Hindlimb muscle (tissue), 1 donor: ENCODE data around the gene UBE2R2. TPM values are rescaled to one million over a fixed set of nuclear protein-coding genes. Genes with fewer than 3 reads are reported as not detected.

Experiments used
- DNase-seq: peaks from one replicate; pipeline ENCODE4 v3.0.0-alpha.2; 2013
- polyA plus RNA-seq: library from polyadenylated mRNA; unstranded; fragments of 120-200 nt; gene quantifications from one replicate; pipeline ENCODE4 v1.2.1, GENCODE V29; 2013; ENCODE audit not compliant: insufficient read length

Gene UBE2R2
- polyA plus RNA-seq, 1 donor = 43.2 TPM

DNA sequence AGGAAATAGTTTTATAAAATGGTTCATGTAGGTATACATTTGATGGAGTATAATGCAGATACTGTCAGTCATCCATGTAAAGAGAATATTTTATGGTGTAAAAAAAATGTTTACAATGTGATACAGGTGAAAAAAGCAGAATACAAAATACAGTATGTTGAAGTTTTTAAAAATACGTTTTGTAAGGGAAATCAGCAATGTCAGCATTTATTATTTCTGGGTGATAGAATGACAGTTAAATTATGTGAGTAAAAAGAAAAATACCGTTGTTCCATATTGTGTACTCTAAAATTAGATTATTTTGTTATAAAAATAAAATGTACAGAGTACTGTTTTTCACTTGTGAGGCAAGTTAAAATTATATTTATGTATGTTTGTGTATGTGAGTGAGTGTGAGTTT lies 69.0 kb downstream of the UBE2R2 start:
- DNase-seq = no peak

DNA sequence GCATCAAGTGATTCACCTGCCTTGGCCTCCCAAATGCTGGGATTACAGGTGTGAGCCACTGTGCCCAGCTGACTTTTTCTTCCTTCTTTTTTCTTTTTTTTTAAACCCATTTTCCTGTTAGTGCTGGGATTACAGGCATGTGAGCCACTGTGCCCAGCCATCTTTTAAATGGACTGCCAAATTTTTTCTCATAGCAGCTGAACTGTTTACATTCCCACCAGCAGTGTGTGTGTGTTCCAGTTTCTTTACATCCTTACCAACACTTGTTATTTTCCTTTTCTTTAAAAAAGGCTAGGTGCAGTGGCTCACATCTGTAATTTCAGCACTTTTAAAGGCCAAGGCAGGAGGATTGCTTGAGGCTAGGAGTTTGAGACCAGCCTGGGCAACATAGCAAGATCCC lies 76.9 kb downstream of the UBE2R2 start:
- no peak for DNase-seq

DNA sequence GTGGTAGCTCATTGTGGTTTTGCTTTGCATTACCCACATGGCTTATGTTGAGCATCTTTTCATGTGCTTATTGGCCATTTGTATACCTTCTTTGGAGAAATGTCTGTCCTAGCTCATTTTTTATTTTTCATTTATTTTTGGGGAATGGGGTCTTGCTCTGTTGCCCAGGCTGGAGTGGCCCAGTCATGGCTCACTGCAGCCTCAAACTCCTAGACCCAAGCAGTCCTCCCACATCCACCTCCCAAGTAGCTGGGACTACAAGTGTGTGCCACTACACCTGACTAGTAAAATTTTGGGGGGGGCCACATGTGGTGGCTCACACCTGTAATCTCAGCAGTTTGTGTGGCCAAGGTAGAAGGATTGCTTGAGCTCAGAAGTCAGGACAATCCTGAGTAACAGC lies 77.4 kb downstream of the UBE2R2 start:
- DNase-seq = no peak

DNA sequence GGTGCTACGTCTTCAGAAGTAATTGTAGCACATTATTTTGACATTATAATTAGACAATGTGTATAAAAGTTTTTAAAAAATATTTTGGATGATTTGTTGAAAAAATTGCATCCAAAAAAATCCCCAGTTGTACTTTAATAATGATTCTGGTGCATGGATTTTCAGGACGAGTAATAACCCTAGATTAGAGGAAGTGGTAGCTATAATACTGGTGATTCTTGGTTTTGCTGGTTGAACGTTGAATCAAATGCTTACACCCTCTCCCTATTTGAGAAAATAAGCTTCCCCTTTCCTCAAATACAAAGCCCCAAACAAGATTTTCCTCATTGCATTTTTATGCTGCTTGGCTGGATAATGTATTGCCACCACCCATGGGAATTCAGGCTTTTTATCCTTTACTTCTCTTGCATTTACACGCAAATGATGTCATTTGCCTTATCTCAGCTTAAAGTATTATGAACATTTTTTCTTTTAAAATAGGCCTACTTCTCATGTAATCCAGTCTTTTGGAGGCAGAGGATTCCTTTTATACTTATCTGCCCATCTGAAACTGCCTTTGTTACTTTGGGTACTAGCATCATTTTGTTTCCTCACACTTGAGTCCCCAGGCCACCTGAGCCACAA lies 86.3 kb downstream of the UBE2R2 start:
- DNase-seq = no peak

DNA sequence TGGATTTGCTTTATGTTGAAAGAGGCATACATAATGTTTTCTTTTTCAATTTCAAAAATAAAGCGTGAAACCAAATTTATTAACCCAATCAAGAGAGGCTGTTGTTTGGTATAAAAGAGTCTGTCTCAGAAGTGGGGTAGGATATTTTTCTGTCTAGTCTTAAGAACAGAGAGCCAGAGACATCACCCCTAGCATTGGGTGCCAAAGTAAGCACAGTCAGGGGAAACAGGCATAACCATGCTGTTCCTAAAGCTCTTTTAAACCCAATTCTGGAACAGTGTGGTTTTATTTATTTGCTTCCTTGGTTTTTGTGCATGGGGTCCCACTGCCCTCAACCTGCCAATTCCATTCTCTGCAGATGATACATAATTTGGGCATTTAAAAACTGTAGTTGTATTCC lies 88.2 kb downstream of the UBE2R2 start:
- DNase-seq = no peak

DNA sequence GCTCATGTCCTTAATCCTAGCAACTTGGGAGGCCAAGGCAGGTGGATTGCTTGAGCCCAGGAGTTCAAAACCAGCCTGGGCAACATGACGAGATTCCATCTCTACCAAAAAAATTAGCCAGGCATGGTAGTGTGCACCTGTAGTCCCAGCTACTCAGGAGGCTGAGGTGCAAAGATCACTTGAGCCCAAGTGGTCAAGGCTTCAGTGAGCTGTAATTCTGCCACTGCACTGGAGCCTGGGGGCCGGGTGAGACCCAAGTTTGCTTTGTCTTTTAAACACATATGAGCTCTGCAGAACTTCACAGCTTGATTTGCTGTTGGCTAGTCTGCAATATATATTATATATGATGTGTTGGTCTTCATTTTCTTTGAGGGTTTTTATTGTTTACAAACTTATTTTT lies 89.8 kb downstream of the UBE2R2 start:
- DNase-seq = no peak

DNA sequence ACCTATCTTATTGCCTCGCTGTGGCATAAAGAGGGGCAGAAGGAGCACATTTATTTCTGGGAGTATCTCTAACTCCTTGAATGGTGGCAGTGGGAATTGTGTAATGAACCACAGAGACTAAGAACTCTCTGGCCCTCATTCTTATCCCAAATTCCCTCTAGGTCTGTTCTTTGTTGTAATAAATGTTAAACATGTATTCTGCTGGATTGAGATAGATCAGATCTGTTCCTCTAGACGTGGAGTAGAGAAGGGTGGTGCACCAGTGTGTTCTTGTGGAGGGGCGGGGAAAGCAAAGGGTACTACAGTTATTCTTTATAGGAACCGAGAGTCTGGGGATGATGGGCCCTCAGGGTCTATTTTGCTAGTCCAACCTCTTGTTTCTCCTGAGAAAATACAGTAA lies 90.4 kb downstream of the UBE2R2 start:
- no peak for DNase-seq

DNA sequence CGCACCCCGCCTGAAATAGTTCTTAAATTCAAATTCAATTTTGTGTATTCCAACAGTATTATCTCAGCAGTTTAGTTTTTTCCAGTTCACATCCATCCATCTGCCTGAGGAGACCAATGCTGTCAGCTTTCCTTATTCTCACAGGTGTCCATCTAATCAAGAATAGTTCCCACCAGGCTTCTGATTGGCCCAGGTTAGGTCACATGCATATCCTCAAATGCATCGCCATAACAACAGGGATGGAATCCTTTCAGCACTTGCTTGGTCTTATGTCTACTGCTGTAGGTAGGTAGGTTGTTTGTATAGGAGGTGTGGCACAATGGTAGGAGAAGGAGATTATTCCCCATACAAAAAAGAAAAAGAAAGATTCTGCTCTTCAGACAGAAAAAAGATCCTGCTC lies 91.2 kb downstream of the UBE2R2 start:
- DNase-seq = no peak

DNA sequence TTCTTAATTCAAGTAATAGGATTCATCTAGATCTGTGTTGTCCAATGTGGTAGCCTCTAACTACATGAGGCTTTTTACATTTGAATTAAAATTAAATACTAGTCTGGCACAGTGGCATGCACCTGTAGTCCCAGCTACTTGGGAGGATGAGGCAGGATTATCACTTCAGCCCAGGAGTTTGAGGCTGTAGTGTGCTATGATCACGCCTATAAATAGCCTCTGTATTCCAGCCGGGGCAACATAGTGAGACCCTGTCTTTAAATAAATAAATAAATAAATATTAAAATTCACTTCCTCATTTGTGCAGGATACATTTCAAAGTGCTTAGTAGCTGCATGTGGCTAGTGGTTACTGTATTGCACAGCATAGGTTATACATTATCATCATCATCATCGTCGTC lies 91.8 kb downstream of the UBE2R2 start:
- no peak for DNase-seq

DNA sequence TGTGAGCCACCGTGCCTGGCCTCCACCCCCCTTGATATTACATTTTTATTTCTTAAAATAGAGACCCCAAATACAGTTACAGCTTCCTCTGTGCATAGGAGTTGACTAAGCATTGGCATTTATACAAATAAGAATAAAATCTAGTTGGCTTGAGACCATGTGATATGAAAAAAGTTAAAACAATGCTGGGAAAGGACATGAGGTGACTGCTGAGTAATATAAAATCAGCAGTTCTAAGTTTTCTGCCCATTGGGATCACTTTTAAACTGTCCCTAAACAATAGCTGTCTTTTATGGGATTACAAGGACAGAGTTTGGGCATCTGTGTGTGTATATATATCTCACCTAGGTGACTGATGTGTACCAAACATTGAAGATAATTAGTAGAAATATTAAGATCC lies 96.6 kb downstream of the UBE2R2 start:
- DNase-seq = no peak

DNA sequence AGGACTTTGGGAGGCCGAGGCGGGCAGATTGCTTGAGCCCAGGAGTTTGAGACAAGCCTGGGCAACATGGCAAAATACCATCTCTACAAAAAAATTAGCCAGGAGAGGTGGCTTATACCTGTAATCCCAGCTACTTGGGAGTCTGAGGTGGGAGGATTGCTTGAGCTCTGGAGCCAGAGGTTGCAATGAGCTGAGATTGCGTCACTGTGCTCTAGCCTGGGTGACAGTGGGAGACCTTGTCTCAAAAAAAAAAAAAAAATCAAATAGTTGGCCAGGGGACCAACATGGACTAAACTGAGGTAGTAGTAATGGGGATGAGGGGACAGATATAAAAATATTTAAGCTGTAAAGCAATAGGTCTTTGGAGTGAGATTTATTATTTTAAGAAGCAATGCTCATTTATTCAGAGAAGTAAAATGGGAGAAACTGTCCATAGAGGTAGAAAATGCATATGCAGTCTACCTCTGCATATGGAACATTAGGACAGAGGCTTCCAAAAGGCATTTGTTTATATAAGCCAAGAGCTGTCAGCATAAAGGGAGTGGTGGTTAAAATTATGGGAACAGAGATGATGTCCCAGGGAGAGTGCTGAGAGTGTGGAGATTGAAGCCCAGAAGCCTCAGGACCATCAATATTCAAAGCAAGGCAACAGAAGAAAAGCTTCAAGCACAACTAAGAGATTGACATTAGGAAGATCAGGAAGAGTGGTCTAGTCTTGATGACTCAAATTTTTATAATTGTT lies 98.1 kb downstream of the UBE2R2 start:
- DNase-seq = no peak

DNA sequence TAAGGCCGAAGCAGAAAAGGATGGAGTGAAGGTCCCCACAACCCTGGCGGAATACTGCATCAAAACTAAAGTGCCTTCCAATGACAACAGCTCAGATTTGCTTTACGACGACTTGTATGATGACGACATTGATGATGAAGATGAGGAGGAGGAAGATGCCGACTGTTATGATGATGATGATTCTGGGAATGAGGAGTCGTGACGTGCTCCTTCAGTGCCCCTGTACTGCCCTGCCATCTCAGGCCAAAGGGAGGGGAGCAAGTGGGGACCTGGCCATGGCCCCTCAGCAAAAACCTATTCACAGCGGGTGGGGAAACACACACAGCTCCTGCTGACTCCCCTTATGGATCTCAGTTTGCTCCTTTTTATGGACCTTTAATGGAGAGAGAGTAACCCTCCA lies 100.1 kb downstream of the UBE2R2 start:
- no peak for DNase-seq

DNA sequence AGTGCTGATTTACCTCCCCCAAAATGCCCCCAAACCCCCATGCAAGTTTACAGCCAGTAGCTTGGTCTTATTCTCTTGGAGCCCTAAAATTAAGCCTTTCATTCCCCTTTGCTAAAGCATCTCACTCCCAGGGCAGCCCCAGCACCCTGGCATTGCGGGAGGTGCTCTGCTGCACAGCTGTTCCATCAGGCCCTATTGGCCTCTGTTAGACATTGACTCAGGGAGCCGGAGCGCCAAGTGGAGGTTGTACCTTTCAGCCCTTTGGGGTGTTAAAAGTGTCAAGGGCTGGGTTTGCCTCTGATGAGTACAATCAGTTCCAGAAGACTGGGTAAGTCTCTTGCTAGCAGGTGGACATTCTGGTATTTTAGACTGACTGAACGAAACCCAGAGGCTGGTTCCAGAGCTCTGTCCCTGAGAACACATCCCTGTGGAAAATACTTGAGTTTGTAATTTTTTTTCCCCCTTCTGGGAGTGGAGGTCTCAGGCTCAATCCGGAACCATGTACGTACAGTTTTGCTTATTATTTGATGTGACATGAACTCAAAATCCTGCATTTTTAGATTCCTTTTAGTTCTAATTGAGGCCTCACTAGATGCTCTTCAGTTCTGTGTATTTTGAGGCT lies 102.4 kb downstream of the UBE2R2 start:
- no peak for DNase-seq

DNA sequence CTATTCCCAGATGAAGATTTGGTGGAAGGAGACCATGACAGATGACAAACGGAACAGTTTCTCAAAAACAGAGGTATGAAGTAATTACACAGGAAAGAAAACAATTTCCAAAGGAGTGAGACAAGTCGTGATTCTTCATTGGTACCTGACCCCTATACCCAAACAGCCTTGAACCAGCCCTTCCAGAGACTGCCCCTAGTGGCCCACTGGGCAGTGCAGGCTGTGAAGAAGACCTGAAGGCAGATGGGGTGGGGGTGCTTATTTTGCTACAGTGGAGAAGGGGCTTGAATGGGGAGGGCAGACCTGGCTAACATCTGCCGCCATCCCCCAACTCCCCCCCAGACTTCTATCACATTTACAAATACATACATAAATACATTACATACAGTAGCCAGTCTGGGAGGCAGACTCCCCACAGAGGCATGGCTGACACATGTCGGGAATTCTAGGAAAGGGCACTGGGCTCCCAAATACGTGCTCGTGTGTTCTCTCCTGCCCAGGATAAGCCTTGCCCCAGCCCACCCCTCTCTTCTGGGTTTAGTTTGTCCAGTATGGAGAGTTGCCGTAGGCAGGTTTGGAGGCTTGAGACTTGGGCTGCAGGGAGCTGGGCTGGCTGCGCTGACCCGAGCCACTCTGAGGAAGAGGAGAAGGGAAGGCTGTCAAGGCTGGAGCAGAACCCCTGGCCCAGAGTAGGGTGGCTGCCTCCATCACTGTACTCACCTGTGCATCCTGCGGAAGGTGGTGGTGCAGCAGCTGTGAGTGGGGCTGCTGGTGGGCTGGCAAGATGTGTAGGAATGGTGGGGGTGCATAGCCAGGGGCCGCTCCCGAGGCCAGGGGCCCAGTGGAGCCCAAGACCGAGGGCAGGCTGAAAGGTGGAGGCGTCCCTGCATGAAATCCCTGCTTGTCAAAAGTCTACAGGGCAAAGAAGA lies 105.3 kb downstream of the UBE2R2 start:
- DNase-seq = no peak

DNA sequence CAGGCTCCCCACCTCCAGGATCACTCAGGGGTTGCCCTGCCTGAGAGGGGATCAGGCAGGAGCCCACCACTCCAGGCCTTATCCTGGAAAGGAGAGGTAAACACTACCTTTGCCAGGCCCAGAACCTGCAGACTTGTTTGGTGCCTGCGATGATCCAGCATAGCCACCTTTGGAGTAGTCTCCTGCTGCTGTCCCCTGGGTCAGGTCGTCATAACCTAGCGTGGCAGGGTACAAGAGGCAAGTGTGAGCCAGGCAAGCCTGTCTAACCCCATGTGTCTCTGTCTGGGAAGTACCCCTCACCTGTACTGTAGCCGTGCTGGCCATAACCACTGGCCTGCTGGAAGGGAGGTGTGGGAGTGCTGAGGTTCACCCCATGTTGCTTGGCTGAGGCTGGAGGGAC lies 106.1 kb downstream of the UBE2R2 start:
- DNase-seq = no peak

DNA sequence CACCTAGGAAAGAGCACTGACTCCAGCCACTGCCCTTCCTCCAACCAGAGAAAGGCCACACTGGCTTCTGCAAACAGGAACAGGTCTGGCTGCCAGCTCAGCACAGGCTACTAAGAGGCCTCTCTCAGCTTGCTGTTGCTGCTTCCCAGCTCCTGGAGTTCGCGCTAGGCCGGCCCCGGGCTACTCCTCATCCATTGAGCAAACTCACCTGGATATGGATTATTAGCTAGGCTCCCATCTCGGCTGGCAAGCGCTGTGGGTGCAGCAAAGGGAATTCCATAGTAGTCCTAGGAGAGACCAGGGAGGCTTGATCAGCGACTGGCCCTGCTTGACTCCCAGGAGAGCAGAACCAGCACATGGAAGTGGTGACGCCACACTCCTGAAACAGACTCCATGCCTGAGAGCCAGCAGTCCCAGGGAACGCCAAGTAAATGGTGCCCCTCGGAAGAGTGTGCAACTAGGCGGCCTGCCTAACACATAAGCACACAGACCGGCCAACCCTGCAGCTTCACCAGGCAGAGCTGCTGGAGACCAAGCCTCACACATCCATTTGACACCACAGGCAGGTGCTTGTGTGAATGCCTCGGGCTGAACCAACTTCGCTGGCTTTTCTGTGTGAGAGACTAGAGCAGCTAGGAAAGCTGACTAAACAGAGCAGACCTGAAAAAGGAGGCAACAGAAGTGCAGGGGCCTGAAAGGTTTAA lies 107.2 kb downstream of the UBE2R2 start:
- no peak for DNase-seq

DNA sequence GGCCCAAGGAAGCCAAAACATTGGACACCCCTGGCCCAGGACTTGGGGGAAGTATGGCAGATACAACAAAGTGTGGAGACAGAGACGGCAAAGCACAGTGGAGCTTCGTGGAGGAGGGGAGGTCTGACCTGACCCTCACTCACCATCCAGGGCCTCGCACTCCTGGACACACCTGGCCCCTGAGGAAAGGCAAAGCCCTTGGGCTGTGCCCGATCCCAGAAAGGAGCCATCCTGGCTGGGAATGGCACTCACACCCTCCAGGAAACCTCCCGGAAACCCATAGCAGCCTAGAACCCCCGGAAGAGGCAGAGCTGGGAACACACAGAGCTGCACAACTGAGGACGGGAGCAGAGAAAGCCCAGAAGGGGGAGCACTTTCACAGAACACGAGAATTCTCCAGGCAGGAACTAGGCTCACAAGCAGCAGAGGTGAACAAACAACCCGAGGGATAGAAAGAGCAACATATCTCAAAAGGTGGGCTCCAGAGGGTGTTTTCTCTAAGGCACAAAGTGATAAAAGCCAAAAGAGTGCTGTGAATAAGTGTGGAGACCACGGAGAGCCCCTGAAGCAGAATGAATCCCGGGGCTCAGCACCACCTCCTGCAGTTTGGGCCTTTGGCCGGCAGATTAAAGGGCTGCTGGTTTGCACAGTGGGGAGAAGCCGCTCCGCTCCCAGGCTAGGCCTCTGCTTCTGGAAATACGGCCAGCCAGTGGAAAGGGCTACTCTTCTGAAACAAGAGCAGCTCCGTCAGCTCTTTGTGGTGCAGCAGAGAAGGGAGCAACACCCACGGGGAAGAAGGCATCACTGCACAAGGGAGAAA lies 108.2 kb downstream of the UBE2R2 start:
- DNase-seq = peak; percentile 36

DNA sequence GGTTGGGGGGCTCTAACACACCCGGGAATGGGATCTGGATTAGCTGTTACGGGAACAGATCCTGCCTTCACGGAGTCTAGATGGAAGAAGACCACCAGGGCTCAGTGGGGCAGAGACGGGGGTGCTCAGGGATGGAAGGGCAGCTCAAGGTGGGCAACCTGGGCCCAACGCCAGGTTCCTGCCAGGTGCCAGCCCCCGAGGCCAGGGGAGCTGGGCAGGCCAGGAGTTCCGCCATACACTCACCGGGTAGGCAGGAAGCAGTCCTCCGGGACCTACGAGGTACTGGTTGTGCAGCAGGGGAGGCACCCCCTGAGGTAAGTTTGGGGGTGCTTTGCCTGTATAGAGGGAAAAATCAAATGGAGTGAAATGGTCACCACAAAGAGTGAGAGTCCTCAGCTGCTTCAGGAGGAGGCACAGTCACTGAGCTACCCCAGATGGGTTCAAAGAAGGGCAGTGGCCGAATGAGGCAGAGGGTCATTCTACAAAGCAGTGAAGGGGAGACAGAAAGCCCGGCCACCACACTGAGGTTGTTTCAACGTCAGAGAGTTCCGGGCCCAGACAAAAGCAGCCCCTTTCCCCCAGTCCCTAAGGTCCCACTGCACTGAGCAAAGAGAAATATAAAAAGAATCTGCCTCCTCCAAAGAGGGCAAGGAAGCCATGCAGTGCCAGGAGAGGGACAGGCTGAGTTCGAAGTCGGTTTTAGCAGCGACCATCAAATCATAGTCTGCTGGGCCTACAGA lies 110.0 kb downstream of the UBE2R2 start:
- no peak for DNase-seq

DNA sequence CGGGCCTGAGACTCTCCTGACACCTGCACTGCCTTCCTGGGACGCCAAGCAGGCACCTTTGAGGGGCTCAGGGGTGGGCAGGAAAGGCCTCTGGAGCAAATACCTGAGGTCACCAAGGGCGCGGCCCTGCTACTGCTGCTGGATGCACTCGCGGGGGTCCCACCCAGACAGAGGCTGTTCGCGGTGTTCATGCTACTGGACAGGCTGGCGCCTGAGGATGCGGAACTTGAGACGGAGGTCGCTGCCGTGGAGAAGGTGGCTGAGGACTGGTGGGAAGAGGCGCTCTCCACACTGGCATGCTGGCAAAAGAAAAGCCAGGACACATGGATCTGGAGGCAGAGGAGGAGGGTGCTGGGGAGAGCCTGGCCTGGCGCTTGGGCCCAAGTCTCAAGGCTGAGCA lies 110.7 kb downstream of the UBE2R2 start:
- DNase-seq = no peak

DNA sequence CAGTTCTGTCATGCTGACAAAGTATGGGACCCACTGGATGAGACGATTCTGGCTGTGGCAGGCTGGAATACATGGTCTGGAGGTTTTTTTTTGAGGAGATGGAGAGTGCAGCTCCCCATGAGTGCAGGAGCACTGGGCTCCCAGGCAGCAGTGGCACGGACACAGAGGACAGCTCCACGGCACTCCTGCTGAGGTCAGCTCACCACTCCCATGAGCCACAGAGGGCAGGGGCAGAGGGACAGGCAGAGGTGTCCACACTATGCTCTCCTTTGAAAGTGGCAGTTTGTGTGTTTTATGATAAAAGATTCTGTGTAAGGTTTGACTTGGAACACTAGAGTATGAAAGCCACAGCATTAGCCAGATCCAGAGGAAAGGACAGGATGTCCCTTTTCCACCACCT lies 114.4 kb downstream of the UBE2R2 start:
- no peak for DNase-seq
